HG03442 (cell line): ENCODE results near the gene C2orf92.

ENCODE experiments used
- ATAC-seq: cut with Tn5 transposase; IDR thresholded peaks from one replicate; pipeline ENCODE4 v1.9.1; 2021; ENCODE audit warnings: mild to moderate bottlenecking, moderate library complexity; ENCODE audit not compliant: unreplicated experiment

C2orf92 gene

DNA sequence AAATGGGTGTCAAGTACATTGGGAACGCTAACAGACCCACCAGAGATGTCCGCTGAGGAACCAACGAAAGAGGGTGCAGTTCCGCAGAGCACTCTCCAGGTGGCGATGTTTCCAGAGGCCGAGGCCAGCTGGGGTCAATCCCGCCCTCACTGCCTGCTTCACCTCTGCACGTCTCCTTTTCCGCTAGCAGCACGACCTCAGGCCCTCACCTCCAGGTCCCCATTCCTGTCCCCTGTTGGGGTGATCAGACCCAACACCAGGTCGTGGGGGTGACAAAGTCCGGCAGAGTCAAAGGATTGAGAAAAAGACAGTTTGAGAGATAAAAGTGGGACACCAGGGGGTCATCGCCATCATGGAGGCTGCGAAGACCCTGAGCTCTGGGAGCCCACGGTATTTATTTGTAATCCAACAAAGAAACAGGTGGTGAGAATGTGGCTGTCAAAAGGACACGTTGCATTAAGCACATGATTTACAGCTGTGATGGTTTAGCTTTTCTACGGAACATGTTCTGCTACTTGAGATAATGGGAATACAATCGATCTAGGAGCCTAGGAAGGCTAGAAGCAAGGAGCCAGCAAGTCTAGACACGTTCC, 71.2 kb downstream of the C2orf92 start:
- no peak for ATAC-seq

DNA sequence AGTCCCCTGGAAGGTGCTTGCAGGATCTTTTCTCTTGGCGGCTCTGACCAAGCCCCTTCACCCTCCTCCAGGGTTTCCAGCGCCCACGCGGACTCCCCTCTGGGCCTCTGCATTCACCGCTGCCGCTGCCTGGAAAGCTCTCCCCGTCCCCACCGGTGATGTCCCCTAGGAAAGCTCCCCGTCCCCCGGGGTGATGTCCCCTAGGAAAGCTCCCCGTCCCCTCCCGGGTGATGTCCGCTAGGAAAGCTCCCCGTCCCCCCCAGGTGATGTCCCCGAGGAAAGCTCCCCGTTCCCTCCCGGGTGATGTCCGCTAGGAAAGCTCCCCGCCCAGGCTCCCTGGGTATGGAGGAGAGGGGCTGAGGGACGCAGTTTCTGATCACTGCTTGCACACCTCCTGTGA, 71.7 kb downstream of the C2orf92 start:
- ATAC-seq, result no peak

DNA sequence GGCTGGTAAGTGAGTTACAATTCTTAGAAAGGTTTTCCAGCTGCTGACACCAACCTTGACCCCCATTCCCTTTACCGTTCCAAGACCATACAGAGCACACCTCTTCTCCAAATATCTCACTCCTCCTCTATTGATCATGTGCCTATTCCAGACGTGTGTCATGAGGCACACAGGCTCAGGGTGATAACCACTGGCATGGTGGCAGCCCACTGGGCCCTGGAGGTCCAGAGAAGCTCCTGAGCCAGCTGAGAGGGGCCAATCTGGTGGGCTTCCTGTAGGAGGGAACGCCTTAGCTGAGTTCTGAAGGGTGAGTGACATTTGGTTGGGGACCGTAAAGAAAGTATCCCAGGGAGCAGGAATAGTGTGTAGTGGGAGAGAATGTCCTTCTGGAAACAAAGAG, 72.2 kb downstream of the C2orf92 start:
- no peak for ATAC-seq

DNA sequence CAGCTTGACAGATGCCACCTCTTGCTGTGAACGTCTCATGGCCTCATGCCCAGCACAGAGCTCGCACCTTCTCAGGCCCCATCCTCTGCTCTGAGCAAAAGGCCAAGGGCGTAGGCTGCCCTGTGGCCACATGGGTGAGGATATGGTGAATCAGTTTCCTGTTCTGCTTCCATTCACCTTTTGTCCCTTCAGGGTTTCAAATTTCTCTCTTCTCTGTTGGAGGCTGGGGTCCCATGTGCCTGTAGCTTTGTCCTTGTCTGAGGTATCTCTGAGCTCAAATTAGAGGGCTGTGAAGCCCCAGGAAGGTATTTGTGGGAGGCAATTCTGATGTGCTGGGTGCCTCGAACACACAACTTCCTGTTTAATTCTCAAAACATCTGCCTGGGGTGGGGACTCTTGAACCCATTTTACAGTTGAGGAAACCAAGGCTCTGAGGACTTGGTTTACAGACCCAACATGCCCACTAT, 72.9 kb downstream of the C2orf92 start:
- ATAC-seq, result no peak

DNA sequence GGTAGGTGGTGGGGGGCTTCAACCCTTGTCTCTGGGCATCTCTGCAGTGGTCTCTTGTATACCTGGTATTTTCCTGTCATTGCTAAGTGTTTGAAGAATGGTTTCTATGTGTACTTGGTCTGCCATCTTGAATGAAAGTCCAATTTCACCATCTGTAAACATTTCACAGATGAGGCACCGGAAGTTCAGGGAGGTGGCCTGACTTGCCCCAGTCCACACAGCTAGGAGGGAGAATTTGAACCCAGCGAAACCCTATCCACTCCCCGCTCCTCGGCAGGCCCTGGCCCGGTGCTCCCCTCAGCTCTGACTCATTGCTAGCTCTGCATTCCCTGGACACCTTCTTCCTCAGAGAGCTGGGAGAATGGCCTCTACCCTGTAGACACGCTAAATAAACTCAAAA, 74.4 kb downstream of the C2orf92 start:
- ATAC-seq, result no peak

DNA sequence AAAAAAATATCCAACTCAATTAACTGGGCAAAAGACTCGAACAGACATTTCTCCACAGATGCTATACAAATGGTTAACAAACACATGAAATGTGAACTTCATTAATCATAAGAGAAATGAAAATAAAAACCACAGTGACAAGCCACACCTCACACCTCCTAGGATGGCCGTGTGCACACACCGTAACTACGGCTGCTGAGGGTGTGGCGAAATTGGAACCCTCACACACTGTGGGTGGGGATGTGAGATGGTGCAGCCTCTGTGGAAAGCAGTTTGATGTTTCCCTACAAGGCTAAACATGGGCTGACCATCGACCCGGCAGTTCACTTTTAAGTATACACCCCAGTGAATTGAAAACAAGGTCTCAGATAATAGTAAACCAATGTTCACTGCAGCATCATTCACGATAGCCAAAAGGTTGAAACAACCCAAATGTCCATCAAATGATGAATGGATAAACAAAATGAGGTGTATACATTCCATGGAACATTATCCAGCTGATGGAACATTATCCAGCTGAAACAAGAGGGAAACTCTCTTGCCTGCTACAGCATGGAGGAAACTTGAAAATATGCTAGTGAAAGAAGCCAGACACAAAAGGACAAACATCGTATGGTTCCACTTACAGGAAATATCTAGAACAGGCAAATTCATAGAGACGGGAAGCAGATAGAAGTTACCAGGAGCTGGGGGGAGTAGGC, 76.1 kb downstream of the C2orf92 start:
- ATAC-seq, result no peak

DNA sequence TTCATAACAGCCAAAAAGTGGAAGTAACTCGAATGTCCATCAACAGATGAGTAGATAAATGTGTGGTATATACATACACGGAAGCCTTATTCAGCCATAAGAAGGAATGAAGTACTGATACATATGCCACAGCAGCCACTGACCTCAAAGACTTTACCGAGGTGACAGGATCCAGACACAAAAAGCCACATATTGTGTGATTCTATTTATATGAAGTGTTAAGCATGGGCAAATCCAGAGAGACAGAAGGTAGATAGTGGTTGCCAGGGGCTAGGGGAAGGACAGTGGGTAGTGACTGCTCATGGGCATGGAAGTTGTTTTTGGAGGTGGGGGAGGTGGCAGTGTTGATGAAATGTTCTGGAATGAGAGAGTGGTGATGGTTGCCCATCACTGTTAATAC, 77.8 kb downstream of the C2orf92 start:
- no peak for ATAC-seq

DNA sequence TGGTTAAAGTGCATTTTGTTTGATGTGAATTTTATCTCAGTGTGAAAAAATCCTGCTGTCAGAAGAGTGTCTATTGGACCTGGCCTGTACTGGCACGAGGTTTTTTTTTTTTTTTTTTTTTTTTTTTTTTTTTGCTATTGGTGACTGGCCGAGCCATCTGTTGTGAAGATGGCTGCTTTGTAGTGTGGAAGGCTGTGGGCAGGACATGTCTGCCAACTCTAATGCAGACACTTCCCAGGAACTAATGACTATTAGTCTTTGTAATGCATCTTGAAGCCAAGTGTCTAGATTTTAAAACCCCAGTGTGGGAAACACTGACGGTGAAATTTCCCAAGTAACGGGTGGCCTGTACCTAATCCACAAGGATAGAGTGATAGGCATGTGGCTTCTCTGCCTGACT, 78.2 kb downstream of the C2orf92 start:
- no peak for ATAC-seq

DNA sequence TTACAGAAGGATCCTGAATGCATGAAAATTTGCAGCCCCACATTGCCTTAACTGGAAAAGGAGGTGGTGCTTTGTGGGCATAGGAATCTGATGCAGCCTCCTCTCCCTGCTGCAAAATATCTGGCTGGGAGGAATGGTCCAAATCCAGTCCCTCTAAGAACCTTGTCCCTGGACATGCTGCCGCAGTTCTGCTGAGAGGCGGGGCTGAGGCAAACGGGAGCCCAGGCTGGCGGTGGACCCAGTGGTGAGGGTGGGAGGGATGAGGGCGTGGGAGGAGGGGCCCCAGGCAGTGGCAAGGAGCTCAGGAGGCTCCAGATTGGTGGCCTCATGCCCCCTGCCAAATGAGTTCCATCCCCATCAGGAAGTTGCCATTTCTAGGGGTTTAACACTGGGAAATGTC, 80.1 kb downstream of the C2orf92 start:
- no peak for ATAC-seq

DNA sequence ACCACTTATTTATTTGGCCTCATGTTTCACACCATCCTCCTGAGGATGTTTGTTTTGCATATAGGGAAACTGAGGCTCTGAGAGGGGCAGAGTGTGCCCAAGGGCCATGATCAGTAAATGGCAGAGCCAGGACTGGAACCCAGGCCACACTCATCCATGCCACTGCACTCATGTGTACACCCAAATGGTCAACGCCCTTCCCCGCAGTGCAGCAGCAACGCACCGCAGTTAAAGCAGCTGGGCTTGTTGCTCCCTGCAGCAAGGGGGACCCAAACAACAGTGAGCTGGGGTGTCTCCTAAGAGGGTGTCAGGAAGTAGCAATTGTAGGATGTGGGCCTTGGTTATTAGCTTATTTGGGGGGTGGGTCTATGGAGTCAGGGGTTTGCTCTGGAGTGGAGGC, 80.5 kb downstream of the C2orf92 start:
- ATAC-seq, result no peak

DNA sequence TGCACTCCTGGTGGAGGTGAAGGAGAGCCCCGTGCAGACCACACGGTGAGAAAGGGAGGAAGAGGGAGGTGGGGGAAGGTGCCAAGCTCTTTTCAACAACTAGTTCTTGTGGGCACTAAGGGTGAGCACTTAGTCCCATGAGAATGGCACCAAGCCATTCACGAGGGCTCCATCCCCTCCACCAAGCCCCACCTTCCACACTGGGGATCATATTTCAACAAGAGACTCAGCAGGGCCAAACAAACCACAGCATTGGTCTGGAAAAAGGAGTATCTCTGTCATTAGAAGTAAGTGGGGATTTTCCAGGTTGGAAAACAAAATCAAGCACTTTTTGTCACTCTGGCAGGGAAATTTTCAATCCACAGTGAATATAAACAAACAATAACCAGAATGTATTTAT, 82.2 kb downstream of the C2orf92 start:
- no peak for ATAC-seq
